Measurements from ENCODE around the gene RNF169. TPM values are rescaled to one million over a fixed set of nuclear protein-coding genes. Genes with fewer than 3 reads are reported as not detected.

RNF169 gene
- total and polyA plus RNA-seq, 2 of the 8 experiments (the other 6 are each of a cell fraction or from before 2014, with no cell fraction given): 3.6 to 12.5 TPM

DNA sequence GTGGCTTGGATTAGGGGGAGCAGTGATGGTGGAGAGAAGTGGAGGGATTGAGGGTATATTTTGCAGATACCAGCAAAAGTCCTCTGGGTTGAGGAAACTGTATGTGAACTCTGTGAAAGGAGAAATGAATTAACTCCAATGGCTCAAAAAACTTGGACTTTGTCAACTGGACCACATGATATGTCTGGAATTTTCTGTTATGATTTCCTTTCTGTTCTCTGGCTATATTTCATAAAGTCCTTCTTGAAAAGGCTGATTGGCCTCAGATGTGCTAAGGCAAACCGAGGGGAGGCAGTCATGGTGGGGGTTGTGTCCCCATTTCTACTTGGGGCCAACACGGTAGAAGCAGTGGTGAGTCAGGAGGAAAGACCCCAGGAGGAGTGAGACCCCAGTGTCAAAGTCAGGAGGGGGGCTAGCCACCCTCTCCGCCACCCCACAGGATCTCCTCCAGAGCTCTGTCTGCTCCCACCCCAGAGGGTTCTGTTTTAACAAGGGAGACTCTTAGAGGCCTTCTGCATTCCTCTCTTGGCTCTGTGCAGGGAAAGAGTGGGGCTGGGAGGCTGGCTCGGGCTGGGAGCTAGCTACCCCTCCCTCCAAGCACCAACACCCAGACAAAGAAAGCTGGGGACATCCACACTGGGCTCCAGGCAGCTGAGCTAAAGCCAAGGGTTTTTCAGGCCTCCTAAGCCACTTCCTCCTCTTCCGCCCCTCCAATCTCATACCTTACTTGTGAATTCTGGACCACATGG is 31.3 kb upstream of the RNF169 start:
- no peaks in the 10 kb centered on the region for H3K36me3 ChIP-seq (ENCODE audit: control insufficient read depth in 2 of 4, insufficient read depth in 4 of 4, low read length in 3 of 4)
- H3K18ac ChIP-seq (ENCODE audit: extremely low read depth, low read length): no peak overlapping the region
- H3K79me1 ChIP-seq (ENCODE audit: low read depth, low read length): no peaks in the 10 kb centered on the region
- H3K4me2 ChIP-seq (ENCODE audit: insufficient read depth in 1 of 2, low read depth in 2 of 2, low read length in 2 of 2): no peak overlapping the region
- H3K4ac ChIP-seq (replicated peaks; ENCODE audit: insufficient read length, low read depth, low read length): no peak overlapping the region
- FAIRE-seq (no peak), DNase-seq (ENCODE audit: low read depth in 1 of 2, low spot score in 2 of 2) (no peak)
- no peak overlapping the region for H3K4me3 ChIP-seq (ENCODE audit: extremely low read depth in 1 of 4, insufficient read depth in 2 of 4, low read depth in 3 of 4, low read length in 4 of 4)
- no peaks in the 10 kb centered on the region for H3K27me3 ChIP-seq (replicated peaks in 1 of 4; ENCODE audit: control insufficient read depth in 3 of 4, extremely low read depth in 1 of 4, insufficient read depth in 3 of 4, low read length in 3 of 4)
- no peak overlapping the region for H3K56ac ChIP-seq (replicated peaks; ENCODE audit: insufficient read length, low read depth, low read length)
- no peaks in the 10 kb centered on the region for H3K9me3 ChIP-seq (ENCODE audit: insufficient read depth in 2 of 2, low read depth in 1 of 2, low read length in 1 of 2)
- no peak overlapping the region for H2BK12ac ChIP-seq (ENCODE audit: low read depth, low read length)
- no peak overlapping the region for H2AK5ac ChIP-seq (ENCODE audit: low read depth, low read length)
- H3K9ac ChIP-seq (replicated peaks in 1 of 4; ENCODE audit: extremely low read depth in 1 of 4, low read depth in 3 of 4, low read length in 3 of 4): no peak overlapping the region
- no peaks in the 10 kb centered on the region; the same call in 1 of the 2 replicates for H3K23me2 ChIP-seq (ENCODE audit: low read depth, low read length)
- no peak overlapping the region for H3K23ac ChIP-seq (ENCODE audit: insufficient read length)
- ChIA-PET CTCF (ENCODE audit: partially characterized antibody) (interaction anchor here (0.6 to 4.1 kb wide), 5 partner anchors 9 to 22 kb away, joined by 3 to 30 read pairs (median 7); no protein-coding TSS in a partner anchor), POLR2A (ENCODE audit: partially characterized antibody) (interaction anchor here (1.4 kb wide), 1 partner anchor 33 kb away, joined by 3 read pairs; no protein-coding TSS in a partner anchor)
- no peaks in the 10 kb centered on the region for H3K79me2 ChIP-seq (ENCODE audit: control insufficient read depth in 1 of 2, insufficient read depth in 2 of 2, low read length in 2 of 2)
- peaks cover 0 to 11% (median 2%) of the 10 kb centered on the region in 4 experiments; a peak in 5 of 7 replicates for H3K4me1 ChIP-seq (replicated peaks in 1 of 4; ENCODE audit: control insufficient read depth in 3 of 4, insufficient read depth in 4 of 4, low read length in 3 of 4)
- TF ChIP-seq RBBP5 (IDR thresholded peaks at IDR 0.05; ENCODE audit: borderline replicate concordance, low read depth, low read length): no peak
- no peak for TF ChIP-seq NANOG (IDR thresholded peaks at IDR 0.05; ENCODE audit: insufficient read depth, low read depth, low read length, poor library complexity, severe bottlenecking)
- no peak for TF ChIP-seq KDM4A (IDR thresholded peaks at IDR 0.05; ENCODE audit: low read depth, low read length, severe bottlenecking)
- TF ChIP-seq, protein P1, sequence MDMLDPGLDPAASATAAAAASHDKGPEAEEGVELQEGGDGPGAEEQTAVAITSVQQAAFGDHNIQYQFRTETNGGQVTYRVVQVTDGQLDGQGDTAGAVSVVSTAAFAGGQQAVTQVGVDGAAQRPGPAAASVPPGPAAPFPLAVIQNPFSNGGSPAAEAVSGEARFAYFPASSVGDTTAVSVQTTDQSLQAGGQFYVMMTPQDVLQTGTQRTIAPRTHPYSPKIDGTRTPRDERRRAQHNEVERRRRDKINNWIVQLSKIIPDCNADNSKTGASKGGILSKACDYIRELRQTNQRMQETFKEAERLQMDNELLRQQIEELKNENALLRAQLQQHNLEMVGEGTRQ (IDR thresholded peaks at IDR 0.05; ENCODE audit: low read length): no peak
- no peak overlapping the region for H2BK20ac ChIP-seq (ENCODE audit: low read length)
- no peak overlapping the region for H3K27ac ChIP-seq (ENCODE audit: low read depth, low read length)
- H4K20me1 ChIP-seq (replicated peaks in 1 of 2; ENCODE audit: control insufficient read depth in 1 of 2, insufficient read depth in 2 of 2, low read length in 2 of 2): no peaks in the 10 kb centered on the region
- no peak overlapping the region for H2BK5ac ChIP-seq (ENCODE audit: low read depth, low read length)
- no peak overlapping the region for H2BK15ac ChIP-seq (ENCODE audit: low read length)
- no peak overlapping the region for H3K14ac ChIP-seq (ENCODE audit: insufficient read length)
- WGBS, 2 experiments (ENCODE audit: extremely low coverage in 1 of 2, insufficient coverage in 1 of 2, insufficient read length in 1 of 2, insufficient replicate concordance in 2 of 2, low coverage in 1 of 2, low lambda C conversion rate in 2 of 2, missing lambda C conversion rate in 1 of 2): 85% methylated on average over 5 of the region's 5 CpGs; no CpG with 5 or more reads in 1 of the 2 experiments
- no peak overlapping the region for H4K8ac ChIP-seq (ENCODE audit: extremely low read depth, insufficient read depth, low read length)
- no peak overlapping the region for H4K5ac ChIP-seq (ENCODE audit: insufficient read length, low read depth, low read length)
- no peak overlapping the region for H4K91ac ChIP-seq (replicated peaks; ENCODE audit: insufficient read length, low read length)
- H2AFZ ChIP-seq (ENCODE audit: low read length): no peak overlapping the region
- H2BK120ac ChIP-seq (replicated peaks; ENCODE audit: low read depth, low read length): no peak overlapping the region

All from H1 (cell line).